Measurements from ENCODE around the gene MYPOP.

The MYPOP gene

DNA sequence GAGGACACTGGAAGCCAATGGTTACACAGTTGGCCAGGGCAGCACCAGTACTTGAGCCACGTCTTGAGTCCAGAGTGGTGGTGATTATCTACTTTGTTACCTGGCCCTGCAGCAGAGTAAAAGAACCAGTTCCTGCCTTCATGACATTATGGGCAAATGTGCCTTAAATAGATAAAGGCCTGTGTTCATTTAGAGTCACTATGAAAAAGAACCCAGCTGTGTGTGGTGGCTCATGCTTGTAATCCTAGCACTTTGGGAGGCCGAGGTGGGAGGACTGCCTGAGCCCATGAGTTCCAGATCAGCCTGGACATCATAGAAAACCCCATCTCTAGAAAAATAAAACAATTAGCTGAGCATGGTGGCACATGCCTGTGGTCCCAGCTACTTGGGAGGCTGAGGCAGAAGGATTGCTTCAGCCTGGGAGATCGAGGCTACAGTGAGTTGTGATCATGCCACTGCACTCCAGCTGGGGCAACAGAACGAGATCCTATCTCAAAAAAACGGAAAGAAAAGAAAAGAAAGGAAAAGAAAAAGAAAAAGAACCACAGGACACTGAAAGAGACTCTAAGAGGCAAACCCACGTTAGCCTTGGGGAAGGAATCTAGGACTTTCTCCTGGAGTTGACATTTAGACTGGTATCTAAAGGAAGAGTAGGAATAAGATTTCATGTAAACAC lies 13.1 kb downstream of the MYPOP start:
- CTCF ChIA-PET: interaction anchor here (1.1 kb wide), 1 partner anchor 58 kb away, joined by 3 read pairs; no protein-coding TSS in a partner anchor
- TF ChIP-seq GLIS1 (tag by site-specific recombination; IDR thresholded peaks at IDR 0.05): 0 out of 2 replicates have a peak, but pooled peaks have one; percentile 8
- TF ChIP-seq ZNF362 (tag by site-specific recombination; IDR thresholded peaks at IDR 0.05): no peak
- 0 out of 2 replicates have a peak, but pooled peaks have one; percentile 7 for TF ChIP-seq PRDM1 (tag by site-specific recombination; IDR thresholded peaks at IDR 0.05)
- POLR2A ChIA-PET: interaction anchor here (0.7 kb wide), 1 partner anchor 778 kb away, joined by 5 read pairs; no protein-coding TSS in a partner anchor

GRCh38 chr19:45887200-45887710 lies 15.2 kb downstream of the MYPOP start:
- H3K36me3 ChIP-seq (ENCODE audit: control insufficient read depth in 2 of 2, insufficient read depth in 1 of 2, low read length in 2 of 2): peaks cover 4 to 18% of the 10 kb centered on the region in 2 experiments; a peak in 2 of 3 replicates
- ChIA-PET POLR2A (interaction anchor here (1.0 to 4.1 kb wide), 3 partner anchors 15 to 104 kb away, joined by 3 to 46 read pairs (median 5); partner anchors contain the start of gene MYPOP), CTCF (interaction anchor here (0.5 to 2.0 kb wide), 5 partner anchors 9 to 193 kb away, joined by 3 to 8 read pairs (median 4); partner anchors contain the start of gene MYPOP)
- H3K9me3 ChIP-seq (ENCODE audit: control insufficient read depth, insufficient read depth, low read depth, low read length): no peaks in the 10 kb centered on the region
- TF ChIP-seq ZNF121 (tag by site-specific recombination; IDR thresholded peaks at IDR 0.05) (peak; percentile 77), ZNF335 (tag by site-specific recombination; conservative IDR thresholded peaks at IDR 0.05) (peak; percentile 38)
- TF ChIP-seq, protein P1, sequence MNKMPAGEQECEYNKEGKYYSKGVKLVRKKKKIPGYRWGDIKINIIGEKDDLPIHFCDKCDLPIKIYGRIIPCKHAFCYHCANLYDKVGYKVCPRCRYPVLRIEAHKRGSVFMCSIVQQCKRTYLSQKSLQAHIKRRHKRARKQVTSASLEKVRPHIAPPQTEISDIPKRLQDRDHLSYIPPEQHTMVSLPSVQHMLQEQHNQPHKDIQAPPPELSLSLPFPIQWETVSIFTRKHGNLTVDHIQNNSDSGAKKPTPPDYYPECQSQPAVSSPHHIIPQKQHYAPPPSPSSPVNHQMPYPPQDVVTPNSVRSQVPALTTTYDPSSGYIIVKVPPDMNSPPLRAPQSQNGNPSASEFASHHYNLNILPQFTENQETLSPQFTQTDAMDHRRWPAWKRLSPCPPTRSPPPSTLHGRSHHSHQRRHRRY (tag by site-specific recombination; IDR thresholded peaks at IDR 0.05): no peak
- peaks cover 10% of the 10 kb centered on the region for H3K4me1 ChIP-seq (ENCODE audit: control insufficient read depth, insufficient read depth, low read length)
- peak overlapping the region; percentile 61 for H3K27ac ChIP-seq (ENCODE audit: extremely low read depth, low read depth, low read length)
- H3K4me3 ChIP-seq (ENCODE audit: low read depth, low read length): peak overlapping the region; percentile 65

More for the DNA sequence above, 13.1 kb downstream of the MYPOP start:
- no peak overlapping the region; the same call in 1 of the 2 replicates for H3K27ac ChIP-seq (ENCODE audit: extremely low read depth, low read depth, low read length)
- no peaks in the 10 kb centered on the region for H3K9me3 ChIP-seq (ENCODE audit: control insufficient read depth, insufficient read depth, low read depth, low read length)
- H3K36me3 ChIP-seq (ENCODE audit: control insufficient read depth in 2 of 2, insufficient read depth in 1 of 2, low read length in 2 of 2): peaks cover 4 to 16% of the 10 kb centered on the region in 2 experiments; a peak in 2 of 3 replicates
- H3K4me3 ChIP-seq (ENCODE audit: low read depth, low read length): no peak overlapping the region
- no peaks in the 10 kb centered on the region for H3K4me1 ChIP-seq (ENCODE audit: control insufficient read depth, insufficient read depth, low read length)

DNA sequence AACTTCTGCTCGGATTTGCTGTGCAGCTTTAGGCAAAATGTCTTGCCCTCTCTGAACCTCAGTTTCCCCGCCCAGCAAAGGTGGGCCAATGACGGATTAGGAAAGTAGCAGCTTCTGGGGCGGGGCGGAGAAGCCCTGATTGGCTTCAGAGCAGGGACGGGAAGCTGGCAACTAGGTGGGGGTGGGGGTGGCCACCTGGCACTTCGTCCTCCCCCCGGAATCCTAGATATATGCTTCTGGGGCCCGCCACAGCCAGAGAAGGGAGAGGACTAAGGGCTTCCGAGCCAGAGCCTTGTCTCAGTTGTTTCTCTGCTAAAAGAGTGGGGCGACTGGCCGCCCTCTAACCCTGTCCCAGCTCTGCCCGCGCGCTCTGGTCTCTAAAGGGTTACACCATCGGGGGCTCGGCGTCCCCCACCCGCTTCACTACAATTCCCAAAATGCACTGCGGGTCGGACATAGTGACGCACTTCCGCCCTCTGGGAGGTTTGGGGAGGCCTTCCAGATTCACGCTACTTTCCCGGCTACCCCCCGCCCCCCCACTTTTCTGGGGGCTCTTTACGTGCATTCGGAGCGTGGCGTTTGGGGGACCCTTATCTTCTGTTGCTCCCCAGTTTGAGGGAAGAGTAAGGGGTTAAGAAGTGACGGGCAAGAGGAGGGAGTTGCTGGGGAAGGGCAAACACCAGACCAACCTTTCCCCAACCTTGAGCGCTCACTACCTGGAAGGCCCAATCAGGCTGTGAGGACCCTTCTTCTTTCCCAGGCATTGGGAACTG lies 15.8 kb downstream of the MYPOP start:
- Histone ChIP-seq H3K27ac (ENCODE audit: extremely low read depth, low read depth, low read length) (peak overlapping the region; percentile 93), H3K36me3 (ENCODE audit: control insufficient read depth in 2 of 2, insufficient read depth in 1 of 2, low read length in 2 of 2) (peaks cover 3 to 16% of the 10 kb centered on the region in 2 experiments; a peak in 2 of 3 replicates), H3K4me1 (ENCODE audit: control insufficient read depth, insufficient read depth, low read length) (peaks cover 13% of the 10 kb centered on the region), H3K4me3 (ENCODE audit: low read depth, low read length) (peak overlapping the region; percentile 65), H3K9me3 (ENCODE audit: control insufficient read depth, insufficient read depth, low read depth, low read length) (no peaks in the 10 kb centered on the region)
- CTCF ChIA-PET: interaction anchor here (0.6 to 8.8 kb wide), 9 partner anchors 10 to 381 kb away, joined by 3 to 91 read pairs (median 3); partner anchors contain the start of genes FOXA3, MYPOP and SYMPK
- POLR2A ChIA-PET: interaction anchor here (0.6 to 4.1 kb wide), 17 partner anchors 16 to 1386 kb away, joined by 3 to 46 read pairs (median 5); partner anchors contain the start of genes CCDC61, DACT3, FOXA3 and MYPOP
- TF ChIP-seq OSR2 (tag by site-specific recombination; IDR thresholded peaks at IDR 0.05) (no peak), KLF10 (tag by site-specific recombination; IDR thresholded peaks at IDR 0.05) (peak; percentile 82), ZNF148 (tag by site-specific recombination; IDR thresholded peaks at IDR 0.05; ENCODE audit: borderline replicate concordance) (peak; percentile 27; the same call in 1 of the 2 replicates), ZNF155 (tag by site-specific recombination; IDR thresholded peaks at IDR 0.05) (no peak), ZFP41 (tag by site-specific recombination; IDR thresholded peaks at IDR 0.05; ENCODE audit: borderline replicate concordance) (no peak), ZNF585B (tag by site-specific recombination; IDR thresholded peaks at IDR 0.05) (no peak), ZNF292 (tag by site-specific recombination; IDR thresholded peaks at IDR 0.05; ENCODE audit: borderline replicate concordance, low read depth) (no peak), ZNF558 (tag by site-specific recombination; IDR thresholded peaks at IDR 0.05) (no peak), ZNF175 (tag by site-specific recombination; IDR thresholded peaks at IDR 0.05) (no peak), ZNF394 (tag by site-specific recombination; IDR thresholded peaks at IDR 0.05; ENCODE audit: borderline replicate concordance) (no peak; the same call in 1 of the 2 replicates), WT1 (tag by site-specific recombination; IDR thresholded peaks at IDR 0.05) (no peak), ZNF777 (tag by site-specific recombination; IDR thresholded peaks at IDR 0.05; ENCODE audit: borderline replicate concordance) (no peak; the same call in 1 of the 2 replicates), MZF1 (tag by site-specific recombination; IDR thresholded peaks at IDR 0.05; ENCODE audit: borderline replicate concordance) (no peak), ZNF747 (tag by site-specific recombination; IDR thresholded peaks at IDR 0.05) (no peak)
- TF ChIP-seq, protein P2, sequence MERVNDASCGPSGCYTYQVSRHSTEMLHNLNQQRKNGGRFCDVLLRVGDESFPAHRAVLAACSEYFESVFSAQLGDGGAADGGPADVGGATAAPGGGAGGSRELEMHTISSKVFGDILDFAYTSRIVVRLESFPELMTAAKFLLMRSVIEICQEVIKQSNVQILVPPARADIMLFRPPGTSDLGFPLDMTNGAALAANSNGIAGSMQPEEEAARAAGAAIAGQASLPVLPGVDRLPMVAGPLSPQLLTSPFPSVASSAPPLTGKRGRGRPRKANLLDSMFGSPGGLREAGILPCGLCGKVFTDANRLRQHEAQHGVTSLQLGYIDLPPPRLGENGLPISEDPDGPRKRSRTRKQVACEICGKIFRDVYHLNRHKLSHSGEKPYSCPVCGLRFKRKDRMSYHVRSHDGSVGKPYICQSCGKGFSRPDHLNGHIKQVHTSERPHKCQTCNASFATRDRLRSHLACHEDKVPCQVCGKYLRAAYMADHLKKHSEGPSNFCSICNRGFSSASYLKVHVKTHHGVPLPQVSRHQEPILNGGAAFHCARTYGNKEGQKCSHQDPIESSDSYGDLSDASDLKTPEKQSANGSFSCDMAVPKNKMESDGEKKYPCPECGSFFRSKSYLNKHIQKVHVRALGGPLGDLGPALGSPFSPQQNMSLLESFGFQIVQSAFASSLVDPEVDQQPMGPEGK (tag by site-specific recombination; IDR thresholded peaks at IDR 0.05): peak; percentile 99
